Activated CD4-positive, alpha-beta memory T cell treated with anti-CD3 and anti-CD28 coated beads for 36 hours (primary cell): ENCODE data around the gene STRADB. TPM values are rescaled to one million over a fixed set of nuclear protein-coding genes. Genes with fewer than 3 reads are reported as not detected.
A peak's percentile ranks its signal among the peaks of the same experiment; 100 is the strongest.

Source experiments
- CTCF ChIA-PET: fragments of 350-600 bp; sonication (Branson Sonifier 250); formaldehyde crosslinking; loops from one replicate; lab custom pipeline; 2021; ENCODE audit warnings: antibody characterized with exemption, inconsistent platforms; lab: Charles Lee
- POLR2A ChIA-PET: fragments of 350-600 bp; sonication (Branson Sonifier 250); formaldehyde crosslinking; loops from one replicate; lab custom pipeline; 2021; ENCODE audit warnings: antibody characterized with exemption; lab: Charles Lee
- DNase-seq: peaks from one replicate; pipeline ENCODE4 v3.0.0-alpha.2; 2020
- H3K27ac Mint-ChIP-seq: one replicate; pipeline ENCODE4 v1.8.0; 2021; ENCODE audit warnings: mixed read lengths
- H3K27me3 Mint-ChIP-seq: one replicate; pipeline ENCODE4 v1.8.0; 2021; ENCODE audit warnings: mixed read lengths
- H3K36me3 Mint-ChIP-seq: one replicate; pipeline ENCODE4 v1.8.0; 2021; ENCODE audit warnings: mixed read lengths
- H3K4me1 Mint-ChIP-seq: one replicate; pipeline ENCODE4 v1.8.0; 2021; ENCODE audit warnings: low read depth, mixed read lengths
- H3K4me3 Mint-ChIP-seq: one replicate; pipeline ENCODE4 v1.8.0; 2021; ENCODE audit warnings: mild to moderate bottlenecking, mixed read lengths
- H3K9me3 Mint-ChIP-seq: one replicate; pipeline ENCODE4 v1.8.0; 2021; ENCODE audit warnings: mixed read lengths
- intact Hi-C: fragments of 100-400 bp; cut with micrococcal nuclease; formaldehyde crosslinking; loops from one replicate; pipeline ENCODE4 v1.15.1; 2023
- total RNA-seq, 2 experiments: library from RNA; stranded (reverse); gene quantifications; one replicate each; pipeline ENCODE4 v1.2.3, GENCODE V29; 2021

STRADB gene, protein sequence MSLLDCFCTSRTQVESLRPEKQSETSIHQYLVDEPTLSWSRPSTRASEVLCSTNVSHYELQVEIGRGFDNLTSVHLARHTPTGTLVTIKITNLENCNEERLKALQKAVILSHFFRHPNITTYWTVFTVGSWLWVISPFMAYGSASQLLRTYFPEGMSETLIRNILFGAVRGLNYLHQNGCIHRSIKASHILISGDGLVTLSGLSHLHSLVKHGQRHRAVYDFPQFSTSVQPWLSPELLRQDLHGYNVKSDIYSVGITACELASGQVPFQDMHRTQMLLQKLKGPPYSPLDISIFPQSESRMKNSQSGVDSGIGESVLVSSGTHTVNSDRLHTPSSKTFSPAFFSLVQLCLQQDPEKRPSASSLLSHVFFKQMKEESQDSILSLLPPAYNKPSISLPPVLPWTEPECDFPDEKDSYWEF
- total RNA-seq = 10 to 100 TPM; 18.5 to 19.8 TPM

DNA sequence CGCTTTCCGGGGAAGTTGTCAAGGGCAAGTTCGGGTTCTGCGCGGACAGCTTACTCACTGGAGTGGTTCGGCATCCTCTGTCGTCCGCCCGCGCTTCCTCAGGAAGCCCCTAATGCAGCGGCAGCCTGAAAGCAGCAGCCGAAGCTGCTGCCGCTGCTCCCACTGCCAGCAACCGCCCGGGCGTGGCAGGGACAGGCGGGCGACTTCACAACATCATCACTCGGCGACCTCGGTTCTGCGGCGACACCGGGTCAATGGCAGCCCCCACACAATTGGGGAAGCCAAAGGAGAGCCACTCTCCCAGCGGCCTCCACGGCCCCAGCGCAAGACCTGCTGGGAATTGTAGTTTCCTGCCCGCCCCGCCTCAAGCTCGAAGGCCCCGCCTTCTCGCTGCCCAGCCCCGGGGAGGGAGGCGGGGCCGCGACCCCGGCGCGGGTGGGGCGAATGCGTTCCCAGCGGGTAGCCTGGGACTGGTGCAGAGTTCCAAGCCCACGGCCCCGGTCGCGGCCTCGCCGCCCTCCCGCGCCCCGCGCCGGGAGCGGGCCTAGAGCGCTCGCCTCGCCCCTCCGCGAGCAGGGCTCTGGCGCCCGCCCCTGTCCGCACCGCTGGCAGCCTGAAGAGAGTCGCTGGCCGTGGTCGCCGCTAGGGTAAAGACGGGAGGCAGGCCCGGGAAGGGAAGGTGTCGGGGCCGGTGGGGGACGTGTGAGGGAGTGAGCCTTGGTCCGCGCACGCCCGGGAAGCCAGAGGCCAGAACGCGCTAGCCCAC, at the start of gene STRADB, which contains the start of gene TRAK2:
TSS of gene STRADB (plus strand) at position 449 of the 766 bp plus-strand sequence. CDS start 3,101 bp downstream, outside the sequence.
TSS of gene TRAK2 (minus strand) at position 167 of the 766 bp plus-strand sequence. CDS start 30,951 bp downstream, outside the sequence.
- POLR2A ChIA-PET = interaction anchor here (0.6 to 2.0 kb wide), 14 partner anchors 11 to 588 kb away, joined by 3 to 11 read pairs (median 4); no protein-coding TSS in a partner anchor
- H3K27me3 Mint-ChIP-seq = no peaks in the 10 kb centered on the region
- intact Hi-C loops = loop anchor here (1.0 to 5.0 kb wide), 8 partner anchors 31 to 1541 kb away; partner anchors contain the start of genes ALS2, C2orf69 and TMEM237

DNA sequence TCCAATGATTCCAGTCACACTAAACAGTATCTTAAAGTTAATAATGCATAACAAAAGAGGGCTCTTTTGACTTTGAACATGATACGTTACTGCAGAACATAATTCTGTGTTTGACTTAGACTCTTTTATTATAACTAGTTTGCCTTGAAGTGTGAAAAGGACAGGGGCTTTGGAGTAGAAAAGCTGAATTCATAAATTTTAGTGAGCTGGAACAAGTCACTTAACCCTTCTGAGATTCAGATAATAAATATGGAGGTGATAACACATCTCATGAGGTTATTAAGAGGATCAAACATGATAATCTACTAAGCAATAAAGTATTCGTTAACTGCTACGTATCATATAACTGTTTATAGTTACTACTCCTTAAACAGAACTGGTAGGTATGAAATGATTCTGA, 49.7 kb upstream of the STRADB start:
- no peak overlapping the region for H3K27ac Mint-ChIP-seq
- POLR2A ChIA-PET = no interaction called here
- CTCF ChIA-PET = interaction anchor here (0.9 kb wide), 1 partner anchor 12 kb away, joined by 4 read pairs; no protein-coding TSS in a partner anchor
- peaks cover 14% of the 10 kb centered on the region for H3K36me3 Mint-ChIP-seq
- intact Hi-C loops = no loop called here
- DNase-seq = no peak
- no peaks in the 10 kb centered on the region for H3K9me3 Mint-ChIP-seq
- no peaks in the 10 kb centered on the region for H3K27me3 Mint-ChIP-seq
- no peak overlapping the region for H3K4me3 Mint-ChIP-seq
- H3K4me1 Mint-ChIP-seq = peaks cover 30% of the 10 kb centered on the region

More for the DNA sequence above, at the start of gene STRADB, which contains the start of gene TRAK2:
- no peaks in the 10 kb centered on the region for H3K9me3 Mint-ChIP-seq
- peak; percentile 98 for DNase-seq
- CTCF ChIA-PET = interaction anchor here (0.6 to 2.0 kb wide), 9 partner anchors 18 to 409 kb away, joined by 3 to 13 read pairs (median 4); partner anchors contain the start of gene CASP8
- peaks cover 44% of the 10 kb centered on the region for H3K4me1 Mint-ChIP-seq
- H3K27ac Mint-ChIP-seq = peak within 1 kb of the TSS; percentile 97
- peak within 1 kb of the TSS; percentile 96 for H3K4me3 Mint-ChIP-seq
- peaks cover 6% of the 10 kb centered on the region for H3K36me3 Mint-ChIP-seq

GRCh38 chr2:201402651-201403562, 48.6 kb upstream of the STRADB start:
- no peak overlapping the region for H3K27ac Mint-ChIP-seq
- intact Hi-C loops = no loop called here
- DNase-seq = no peak
- no peak overlapping the region for H3K4me3 Mint-ChIP-seq
- no peaks in the 10 kb centered on the region for H3K9me3 Mint-ChIP-seq
- H3K27me3 Mint-ChIP-seq = no peaks in the 10 kb centered on the region
- H3K36me3 Mint-ChIP-seq = peaks cover 12% of the 10 kb centered on the region
- H3K4me1 Mint-ChIP-seq = peaks cover 35% of the 10 kb centered on the region
- ChIA-PET POLR2A (no interaction called here), CTCF (interaction anchor here (1.4 kb wide), 1 partner anchor 170 kb away, joined by 4 read pairs; no protein-coding TSS in a partner anchor)

GRCh38 chr2:201403880-201404279, 47.7 kb upstream of the STRADB start:
- no peak for DNase-seq
- POLR2A ChIA-PET = no interaction called here
- Mint-ChIP-seq H3K9me3 (no peaks in the 10 kb centered on the region), H3K27me3 (no peaks in the 10 kb centered on the region), H3K27ac (no peak overlapping the region), H3K36me3 (peaks cover 11% of the 10 kb centered on the region), H3K4me1 (peaks cover 37% of the 10 kb centered on the region), H3K4me3 (no peak overlapping the region)
- CTCF ChIA-PET = no interaction called here
- intact Hi-C loops = no loop called here

DNA sequence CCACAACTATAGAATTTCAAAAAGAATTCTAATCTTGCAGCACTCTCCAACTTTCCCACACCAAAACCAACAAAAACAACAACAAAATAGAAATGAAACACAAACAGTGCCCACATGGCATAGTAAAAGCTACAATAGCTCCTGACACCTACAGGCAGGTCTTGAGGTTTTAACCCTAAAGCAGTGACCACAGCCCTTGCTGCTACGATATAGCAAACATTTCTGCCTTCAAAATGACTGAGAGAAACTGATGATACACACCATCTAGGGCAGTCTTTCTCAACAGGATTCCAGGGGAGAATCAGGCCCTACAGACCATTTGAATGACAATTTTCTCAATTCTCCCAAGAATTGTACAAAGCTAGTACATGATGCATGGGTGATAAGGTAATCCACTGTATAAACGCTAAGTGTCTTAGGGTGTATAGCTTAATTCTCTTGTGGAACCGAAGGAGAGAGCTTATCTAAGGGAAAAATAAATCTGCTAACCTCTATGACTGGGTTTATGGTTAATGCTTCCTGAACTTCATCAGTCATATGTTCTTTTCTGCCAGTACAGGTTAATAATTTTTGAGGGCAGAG, 46.8 kb upstream of the STRADB start:
- intact Hi-C loops = no loop called here
- Mint-ChIP-seq H3K9me3 (no peaks in the 10 kb centered on the region), H3K4me3 (no peak overlapping the region), H3K36me3 (peaks cover 7% of the 10 kb centered on the region), H3K27ac (no peak overlapping the region), H3K4me1 (peaks cover 37% of the 10 kb centered on the region), H3K27me3 (no peaks in the 10 kb centered on the region)
- CTCF ChIA-PET = interaction anchor here (1.0 kb wide), 1 partner anchor 173 kb away, joined by 5 read pairs; no protein-coding TSS in a partner anchor
- POLR2A ChIA-PET = no interaction called here
- DNase-seq = no peak

- peaks cover 38% of the 10 kb centered on the region for H3K4me1 Mint-ChIP-seq
- H3K27ac Mint-ChIP-seq = peak overlapping the region; percentile 26
- CTCF ChIA-PET = interaction anchor here (1.0 kb wide), 1 partner anchor 45 kb away, joined by 6 read pairs; the partner anchor contains the start of genes STRADB and TRAK2
- no peaks in the 10 kb centered on the region for H3K9me3 Mint-ChIP-seq
- DNase-seq = no peak
- intact Hi-C loops = loop anchor here (1.0 kb wide), 1 partner anchor 45 kb away; the partner anchor contains the start of genes STRADB and TRAK2
- POLR2A ChIA-PET = interaction anchor here (1.0 kb wide), 1 partner anchor 45 kb away, joined by 6 read pairs; the partner anchor contains the start of genes STRADB and TRAK2
- no peaks in the 10 kb centered on the region for H3K27me3 Mint-ChIP-seq
- no peak overlapping the region for H3K4me3 Mint-ChIP-seq
- peaks cover 7% of the 10 kb centered on the region for H3K36me3 Mint-ChIP-seq
Observed at GRCh38 chr2:201406077-201406662, 45.4 kb upstream of the STRADB start.

DNA sequence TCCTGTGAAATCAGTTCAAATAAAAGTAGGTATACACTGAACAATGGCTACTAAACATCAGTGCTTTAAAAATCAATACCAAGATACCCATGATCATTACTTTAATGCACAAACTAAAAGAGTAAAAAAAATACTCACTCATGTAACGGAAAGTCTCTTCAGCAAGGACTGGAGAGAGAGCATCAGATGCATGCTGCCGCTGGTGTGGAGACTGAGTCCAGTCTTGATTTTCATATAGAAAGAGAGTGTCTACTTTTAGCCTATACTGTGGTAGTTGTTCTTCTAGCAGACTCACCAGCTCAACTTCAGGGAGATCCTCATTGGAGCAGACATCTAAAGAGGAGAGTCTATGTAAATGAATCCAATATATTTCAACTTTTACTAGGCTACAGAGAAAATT, 44.3 kb upstream of the STRADB start:
- Mint-ChIP-seq H3K9me3 (no peaks in the 10 kb centered on the region), H3K36me3 (peaks cover 11% of the 10 kb centered on the region), H3K4me3 (no peak overlapping the region), H3K4me1 (peaks cover 45% of the 10 kb centered on the region), H3K27me3 (no peaks in the 10 kb centered on the region), H3K27ac (no peak overlapping the region)
- ChIA-PET POLR2A (no interaction called here), CTCF (no interaction called here)
- DNase-seq = no peak
- intact Hi-C loops = no loop called here

DNA sequence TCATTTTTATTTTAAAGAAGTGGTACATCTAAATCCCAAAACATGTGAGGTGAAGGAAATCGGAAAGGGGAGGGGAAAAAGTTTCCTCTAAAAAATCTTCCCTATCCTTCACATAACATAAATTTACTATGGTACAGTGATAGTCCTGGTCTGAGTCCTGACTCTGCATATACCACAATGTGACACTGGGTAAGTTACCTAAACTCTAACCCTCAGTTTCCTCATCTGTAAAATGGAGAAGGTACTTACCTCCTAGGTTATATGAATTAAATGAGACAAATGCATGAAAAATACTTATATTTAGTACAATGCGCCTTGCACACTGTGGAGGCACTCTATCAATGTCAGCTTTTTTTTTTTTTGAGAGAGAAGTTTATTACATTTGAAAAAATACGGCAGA, 42.6 kb upstream of the STRADB start:
- Mint-ChIP-seq H3K27ac (no peak overlapping the region), H3K36me3 (peaks cover 9% of the 10 kb centered on the region), H3K27me3 (no peaks in the 10 kb centered on the region), H3K4me1 (peaks cover 44% of the 10 kb centered on the region), H3K4me3 (no peak overlapping the region), H3K9me3 (no peaks in the 10 kb centered on the region)
- POLR2A ChIA-PET = no interaction called here
- DNase-seq = no peak
- CTCF ChIA-PET = no interaction called here
- intact Hi-C loops = no loop called here

GRCh38 chr2:201411421-201411820, 40.1 kb upstream of the STRADB start:
- intact Hi-C loops = loop anchor here (5.0 kb wide), 1 partner anchor 121 kb away; no protein-coding TSS in a partner anchor
- H3K4me3 Mint-ChIP-seq = no peak overlapping the region
- peaks cover 29% of the 10 kb centered on the region for H3K4me1 Mint-ChIP-seq
- no peaks in the 10 kb centered on the region for H3K27me3 Mint-ChIP-seq
- DNase-seq = no peak
- ChIA-PET CTCF (no interaction called here), POLR2A (no interaction called here)
- H3K27ac Mint-ChIP-seq = no peak overlapping the region
- H3K36me3 Mint-ChIP-seq = peaks cover 9% of the 10 kb centered on the region
- no peaks in the 10 kb centered on the region for H3K9me3 Mint-ChIP-seq

GRCh38 chr2:201413143-201413542, 38.4 kb upstream of the STRADB start:
- DNase-seq = no peak
- Mint-ChIP-seq H3K4me1 (peaks cover 19% of the 10 kb centered on the region), H3K4me3 (no peak overlapping the region), H3K9me3 (no peaks in the 10 kb centered on the region), H3K27ac (no peak overlapping the region), H3K36me3 (peaks cover 5% of the 10 kb centered on the region), H3K27me3 (no peaks in the 10 kb centered on the region)
- CTCF ChIA-PET = interaction anchor here (1.0 kb wide), 1 partner anchor 368 kb away, joined by 3 read pairs; the partner anchor contains the start of gene ALS2
- POLR2A ChIA-PET = no interaction called here
- intact Hi-C loops = loop anchor here (5.0 kb wide), 1 partner anchor 119 kb away; no protein-coding TSS in a partner anchor
